NCI-H526 treated with DMSO at 0.1 percent for 48 hours (cell line): ENCODE measurements around the gene MUC3A.
"Not testable (repeated sequence)": the region's sequence is repeated elsewhere in the genome, so short reads cannot be mapped to it uniquely, and the experiment has no call there.

Experiments used
- DNase-seq: peaks from one replicate; lab custom pipeline; 2025; lab: John Stamatoyannopoulos, UW

MUC3A gene

DNA sequence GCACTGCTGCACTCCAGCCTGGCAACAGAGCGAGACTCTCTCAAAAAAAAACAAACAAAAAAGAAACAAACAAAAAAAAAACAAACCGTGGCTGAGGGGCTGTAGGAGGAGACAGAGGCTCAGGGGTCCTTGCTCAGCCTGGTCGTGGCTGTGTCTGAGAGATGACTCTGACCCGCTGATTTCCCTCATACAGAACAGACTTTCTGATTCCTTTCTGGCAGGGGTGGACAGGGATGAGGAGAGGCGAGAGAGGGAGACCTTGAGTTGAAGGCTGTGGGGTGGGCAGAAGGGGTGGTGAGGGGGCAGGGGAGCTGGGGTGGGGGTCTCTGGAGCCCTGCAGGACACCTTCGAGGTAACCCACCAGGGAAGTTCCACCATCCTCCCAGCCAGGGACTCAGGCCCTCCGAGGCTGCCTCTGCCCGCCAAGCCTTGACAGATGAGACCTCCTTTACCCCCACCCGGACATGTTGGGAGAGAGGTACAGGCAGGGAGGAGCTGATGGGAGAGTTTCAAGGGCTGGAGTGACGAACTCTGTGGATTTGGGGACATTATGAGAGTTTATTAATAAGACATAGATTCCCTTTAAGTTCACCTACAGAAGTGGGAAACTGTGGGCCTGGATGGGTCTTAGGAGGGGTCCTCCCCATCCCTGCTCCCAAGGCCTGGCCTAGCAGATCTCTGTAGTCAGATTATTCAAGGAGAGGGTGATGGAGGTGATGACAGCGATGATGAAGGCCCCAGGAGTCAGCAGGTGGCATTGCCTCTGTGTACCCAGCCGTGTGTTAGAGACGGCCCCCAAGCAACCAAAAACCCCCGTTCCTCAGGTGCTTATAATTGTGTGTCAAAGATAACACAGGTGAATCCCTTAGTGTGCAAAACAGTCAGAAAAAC is 22.0 kb downstream of the MUC3A start:
- DNase-seq = no peak

DNA sequence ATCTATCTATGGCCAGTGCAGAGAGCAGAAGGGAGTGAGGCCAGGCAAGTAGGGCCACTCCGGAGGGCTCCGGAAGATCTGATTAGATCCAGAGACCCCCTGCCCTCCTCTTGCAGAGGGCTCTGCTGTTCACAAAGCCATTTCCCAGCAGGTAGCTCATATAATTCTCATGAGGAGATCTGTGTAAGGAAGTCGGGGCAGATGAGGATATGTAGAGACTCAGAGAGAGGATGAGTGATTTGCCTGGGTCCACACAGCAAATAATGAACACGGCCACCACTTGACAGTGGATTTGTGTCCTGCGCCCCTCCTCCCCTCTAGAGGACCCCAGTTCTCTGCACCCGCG is 22.6 kb downstream of the MUC3A start:
- no peak for DNase-seq

DNA sequence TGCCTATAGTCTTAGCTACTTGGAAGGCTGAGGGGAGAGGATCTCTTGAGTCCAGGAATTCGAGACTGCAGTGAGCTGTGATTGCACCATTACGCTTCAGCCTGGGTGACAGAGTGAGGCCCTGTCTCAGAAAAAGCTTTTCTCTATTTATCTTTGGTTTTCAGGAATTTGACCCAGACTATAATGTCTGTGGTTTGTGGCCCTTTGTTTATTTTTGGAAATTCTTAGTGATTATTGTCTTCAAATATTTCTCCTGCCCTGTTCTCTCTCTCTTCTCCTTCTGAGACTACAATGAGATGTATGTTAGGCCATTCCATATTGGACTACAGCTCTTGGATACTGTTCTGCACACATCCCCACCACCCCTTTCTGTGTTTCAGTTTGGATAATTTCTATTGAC is 24.7 kb downstream of the MUC3A start:
- no peak for DNase-seq

DNA sequence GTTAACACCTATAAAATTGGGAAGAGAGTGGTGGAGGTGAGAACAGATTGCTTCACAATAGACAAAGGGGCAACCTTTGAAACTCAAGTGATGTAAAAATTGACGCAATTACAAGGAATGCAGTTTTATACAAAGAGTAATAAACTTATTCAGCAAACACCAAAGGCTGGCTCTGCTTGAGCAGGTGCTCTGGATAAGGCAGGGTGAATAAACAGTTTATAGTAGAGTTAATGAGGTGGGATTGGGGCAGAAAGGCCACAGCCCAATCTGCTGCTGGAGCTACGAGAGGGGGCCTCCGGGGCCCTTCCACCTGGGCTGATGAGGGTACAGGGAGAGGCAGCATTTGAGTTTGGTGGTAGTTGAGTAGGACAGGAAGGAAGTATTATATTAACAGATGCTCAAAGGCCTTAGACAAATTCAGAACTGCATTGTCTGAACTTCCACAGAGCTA is 26.1 kb downstream of the MUC3A start:
- DNase-seq = no peak

- no peak for DNase-seq
Measured at GRCh38 chr7:100978300-100978699, 29.0 kb downstream of the MUC3A start.

GRCh38 chr7:100983451-100984187 is 34.3 kb downstream of the MUC3A start:
- no peak for DNase-seq

- not testable (repeated sequence) for DNase-seq
Measured at GRCh38 chr7:100984241-100984918, 35.0 kb downstream of the MUC3A start.

GRCh38 chr7:100985033-100985797 is 35.9 kb downstream of the MUC3A start:
- DNase-seq = not testable (repeated sequence)

DNA sequence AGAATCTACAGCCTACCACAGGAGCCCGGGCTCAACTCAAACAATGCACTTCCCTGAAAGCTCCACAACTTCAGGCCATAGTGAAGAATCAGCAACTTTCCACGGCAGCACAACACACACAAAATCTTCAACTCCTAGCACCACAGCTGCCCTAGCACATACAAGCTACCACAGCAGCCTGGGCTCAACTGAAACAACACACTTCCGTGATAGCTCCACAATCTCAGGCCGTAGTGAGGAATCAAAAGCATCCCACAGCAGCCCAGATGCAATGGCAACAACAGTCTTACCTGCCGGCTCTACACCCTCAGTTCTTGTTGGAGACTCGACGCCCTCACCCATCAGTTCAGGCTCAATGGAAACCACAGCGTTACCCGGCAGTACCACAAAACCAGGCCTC is 42.3 kb downstream of the MUC3A start:
- no peak for DNase-seq

GRCh38 chr7:100992280-100992679 is 42.9 kb downstream of the MUC3A start:
- not testable (repeated sequence) for DNase-seq

DNA sequence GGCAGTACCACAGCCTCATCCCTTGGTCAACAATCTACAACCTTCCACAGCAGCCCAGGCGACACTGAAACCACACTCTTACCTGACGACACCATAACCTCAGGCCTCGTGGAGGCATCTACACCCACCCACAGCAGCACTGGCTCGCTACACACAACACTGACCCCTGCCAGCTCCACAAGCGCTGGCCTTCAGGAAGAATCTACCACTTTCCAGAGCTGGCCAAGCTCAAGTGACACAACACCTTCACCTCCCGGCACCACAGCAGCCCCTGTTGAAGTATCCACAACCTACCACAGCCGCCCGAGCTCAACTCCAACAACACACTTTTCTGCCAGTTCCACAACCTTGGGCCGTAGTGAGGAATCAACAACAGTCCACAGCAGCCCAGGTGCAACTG is 45.3 kb downstream of the MUC3A start:
- DNase-seq = not testable (repeated sequence)

- DNase-seq = not testable (repeated sequence)
Measured at GRCh38 chr7:100998530-100998929, 49.2 kb downstream of the MUC3A start.

DNA sequence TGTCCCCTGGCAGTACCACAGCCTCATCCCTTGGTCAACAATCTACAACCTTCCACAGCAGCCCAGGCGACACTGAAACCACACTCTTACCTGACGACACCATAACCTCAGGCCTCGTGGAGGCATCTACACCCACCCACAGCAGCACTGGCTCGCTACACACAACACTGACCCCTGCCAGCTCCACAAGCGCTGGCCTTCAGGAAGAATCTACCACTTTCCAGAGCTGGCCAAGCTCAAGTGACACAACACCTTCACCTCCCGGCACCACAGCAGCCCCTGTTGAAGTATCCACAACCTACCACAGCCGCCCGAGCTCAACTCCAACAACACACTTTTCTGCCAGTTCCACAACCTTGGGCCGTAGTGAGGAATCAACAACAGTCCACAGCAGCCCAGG is 50.0 kb downstream of the MUC3A start:
- not testable (repeated sequence) for DNase-seq

GRCh38 chr7:101000025-101000424 is 50.7 kb downstream of the MUC3A start:
- not testable (repeated sequence) for DNase-seq

- not testable (repeated sequence) for DNase-seq
Measured at GRCh38 chr7:101002333-101002732, 53.0 kb downstream of the MUC3A start.

DNA sequence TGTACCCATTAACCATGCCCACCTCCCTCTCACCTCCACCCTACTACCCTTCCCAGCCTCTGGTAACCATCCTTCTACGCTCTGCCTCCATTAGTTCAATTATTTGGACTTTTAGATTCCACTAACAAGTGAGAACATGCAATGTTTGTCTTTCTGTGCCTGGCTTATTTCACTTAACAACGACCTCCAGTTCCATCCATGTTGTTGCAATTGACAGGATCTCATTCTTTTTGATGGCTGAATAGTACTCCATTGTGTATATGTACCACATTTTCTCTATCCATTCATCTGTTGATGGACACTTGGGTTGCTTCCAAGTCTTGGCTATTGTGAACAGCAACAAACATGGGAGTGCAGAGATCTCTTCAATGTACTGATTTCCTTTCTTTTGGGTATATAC is 58.0 kb downstream of the MUC3A start:
- not testable (repeated sequence) for DNase-seq

- DNase-seq = no peak
Measured at GRCh38 chr7:101009629-101010028, 60.3 kb downstream of the MUC3A start.

- no peak for DNase-seq
Measured at GRCh38 chr7:101012931-101013330, 63.6 kb downstream of the MUC3A start.

DNA sequence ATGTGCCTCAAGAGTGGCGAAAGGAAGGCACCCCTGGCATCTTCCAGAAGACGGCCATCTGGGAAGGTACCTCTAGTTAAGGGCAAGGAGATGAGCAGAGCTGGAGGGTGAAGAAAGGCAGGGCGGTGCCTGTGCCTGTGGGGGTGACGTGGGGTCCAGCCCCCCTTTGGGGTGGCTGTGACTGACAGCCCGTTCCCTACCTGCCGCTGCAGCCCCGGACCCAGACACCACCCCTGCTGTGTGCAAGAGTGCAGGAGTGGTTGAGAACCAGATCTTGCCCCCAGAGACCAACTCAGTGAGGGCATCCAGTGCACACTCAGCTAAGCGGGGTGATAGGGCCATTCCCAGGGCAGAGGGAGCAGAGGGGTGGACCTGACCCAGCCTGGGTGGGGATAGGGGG is 66.3 kb downstream of the MUC3A start:
- DNase-seq = no peak

- DNase-seq = no peak
Measured at GRCh38 chr7:101017064-101017777, 67.9 kb downstream of the MUC3A start.
